LNCAP (cell line): Measurements from ENCODE around the gene NRCAM.

Experiments used
- CTCF ChIP-seq: fragments of 450-650 bp; IDR thresholded peaks from 2 replicates; pipeline ENCODE4 v1.5.1; 2017; ENCODE audit warnings: mild to moderate bottlenecking

The NRCAM gene

GRCh38 chr7:108402865-108403264 is 53.4 kb downstream of the NRCAM start:
- TF ChIP-seq CTCF, result no peak

- TF ChIP-seq CTCF, result no peak
Observed at GRCh38 chr7:108396080-108396479, 60.2 kb downstream of the NRCAM start.

GRCh38 chr7:108395426-108395825 is 60.8 kb downstream of the NRCAM start:
- no peak for TF ChIP-seq CTCF

- no peak for TF ChIP-seq CTCF
Observed at GRCh38 chr7:108385834-108386422, 70.3 kb downstream of the NRCAM start.

GRCh38 chr7:108384716-108385483 is 71.3 kb downstream of the NRCAM start:
- TF ChIP-seq CTCF, result peak; percentile 47

GRCh38 chr7:108382932-108383331 is 73.3 kb downstream of the NRCAM start:
- TF ChIP-seq CTCF, result no peak

- no peak for TF ChIP-seq CTCF
Observed at GRCh38 chr7:108380517-108380916, 75.7 kb downstream of the NRCAM start.
